ENCODE data around the gene AFF1. TPM values are rescaled to one million over a fixed set of nuclear protein-coding genes. Genes with fewer than 3 reads are reported as not detected.
"Not testable (repeated sequence)": the region's sequence is repeated elsewhere in the genome, so short reads cannot be mapped to it uniquely, and the experiment has no call there.

Gene AFF1
- total and polyA plus RNA-seq, 4 donors = 7.2 to 42.8 (median 21.5) TPM

DNA sequence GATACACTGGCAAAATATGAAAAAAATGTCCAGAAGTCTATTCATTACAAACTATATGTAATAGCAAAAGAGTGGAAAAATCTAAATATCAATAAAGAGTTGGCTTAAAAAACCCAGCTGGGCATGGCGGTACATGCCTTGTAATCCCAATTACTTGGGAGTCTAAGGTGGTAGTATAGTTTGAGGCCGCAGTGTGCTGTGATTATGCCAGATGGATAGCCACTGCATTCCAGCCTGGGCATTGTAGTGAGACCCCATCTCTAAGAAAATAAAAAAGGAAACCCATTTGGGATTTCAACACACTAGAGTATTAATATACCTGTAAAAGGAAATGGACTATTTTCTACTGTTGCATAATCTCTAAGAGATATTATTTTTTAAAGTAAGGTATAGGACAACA, 45.4 kb downstream of the AFF1 start (continued):
- TF ChIP-seq RAD21 (IDR thresholded peaks at IDR 0.05) = no peak
- TF ChIP-seq FOXA2 (IDR thresholded peaks at IDR 0.05) = no peak
- TF ChIP-seq, protein P1, sequence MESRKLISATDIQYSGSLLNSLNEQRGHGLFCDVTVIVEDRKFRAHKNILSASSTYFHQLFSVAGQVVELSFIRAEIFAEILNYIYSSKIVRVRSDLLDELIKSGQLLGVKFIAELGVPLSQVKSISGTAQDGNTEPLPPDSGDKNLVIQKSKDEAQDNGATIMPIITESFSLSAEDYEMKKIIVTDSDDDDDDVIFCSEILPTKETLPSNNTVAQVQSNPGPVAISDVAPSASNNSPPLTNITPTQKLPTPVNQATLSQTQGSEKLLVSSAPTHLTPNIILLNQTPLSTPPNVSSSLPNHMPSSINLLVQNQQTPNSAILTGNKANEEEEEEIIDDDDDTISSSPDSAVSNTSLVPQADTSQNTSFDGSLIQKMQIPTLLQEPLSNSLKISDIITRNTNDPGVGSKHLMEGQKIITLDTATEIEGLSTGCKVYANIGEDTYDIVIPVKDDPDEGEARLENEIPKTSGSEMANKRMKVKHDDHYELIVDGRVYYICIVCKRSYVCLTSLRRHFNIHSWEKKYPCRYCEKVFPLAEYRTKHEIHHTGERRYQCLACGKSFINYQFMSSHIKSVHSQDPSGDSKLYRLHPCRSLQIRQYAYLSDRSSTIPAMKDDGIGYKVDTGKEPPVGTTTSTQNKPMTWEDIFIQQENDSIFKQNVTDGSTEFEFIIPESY (IDR thresholded peaks at IDR 0.05) = no peak
- TF ChIP-seq GABPA (IDR thresholded peaks at IDR 0.05 in 1 of 2, conservative IDR thresholded peaks at IDR 0.05 in 1 of 2) = no peak

GRCh38 chr4:86981789-86982188, 47.0 kb downstream of the AFF1 start:
- H3K9me3 ChIP-seq (ENCODE audit: control insufficient read depth in 4 of 4, low read length in 3 of 4) = no peaks in the 10 kb centered on the region
- 79% methylated on average over 5 of the region's 5 CpGs for WGBS
- no peak overlapping the region for H3K4me3 ChIP-seq (ENCODE audit: low read depth in 1 of 3, low read length in 3 of 3)
- H3K4me1 ChIP-seq (ENCODE audit: control insufficient read depth in 4 of 4, insufficient read depth in 4 of 4, low read length in 3 of 4) = peaks cover 1 to 9% (median 6%) of the 10 kb centered on the region in 4 donors
- TF ChIP-seq HNF4A (conservative IDR thresholded peaks at IDR 0.05) (no peak), NR2F2 (IDR thresholded peaks at IDR 0.05) (no peak)
- TF ChIP-seq, protein P1 (IDR thresholded peaks at IDR 0.05) = no peak
- peak overlapping the region in 1 of 2 donors; percentile 16 for H3K27ac ChIP-seq (ENCODE audit: low read depth in 1 of 2, low read length in 2 of 2)
- no peaks in the 10 kb centered on the region for H3K27me3 ChIP-seq (ENCODE audit: control insufficient read depth in 4 of 4, insufficient read depth in 4 of 4, low read length in 3 of 4)
- H3K36me3 ChIP-seq (ENCODE audit: control insufficient read depth in 4 of 4, insufficient read depth in 3 of 4, low read depth in 1 of 4, low read length in 3 of 4) = no peaks in the 10 kb centered on the region
- H3K9ac ChIP-seq (ENCODE audit: low read depth in 1 of 2, low read length in 2 of 2) = no peak overlapping the region
- no peak for DNase-seq (ENCODE audit: low spot score)

GRCh38 chr4:86985852-86986251, 51.0 kb downstream of the AFF1 start:
- H3K27me3 ChIP-seq (ENCODE audit: control insufficient read depth in 4 of 4, insufficient read depth in 4 of 4, low read length in 3 of 4); H3K27ac ChIP-seq (ENCODE audit: low read depth in 1 of 2, low read length in 2 of 2); DNase-seq (ENCODE audit: low spot score); H3K4me1 ChIP-seq (ENCODE audit: control insufficient read depth in 4 of 4, insufficient read depth in 4 of 4, low read length in 3 of 4); H3K36me3 ChIP-seq (ENCODE audit: control insufficient read depth in 4 of 4, insufficient read depth in 3 of 4, low read depth in 1 of 4, low read length in 3 of 4); H3K9me3 ChIP-seq (ENCODE audit: control insufficient read depth in 4 of 4, low read length in 3 of 4); H3K4me3 ChIP-seq (ENCODE audit: low read depth in 1 of 3, low read length in 3 of 3); H3K9ac ChIP-seq (ENCODE audit: low read depth in 1 of 2, low read length in 2 of 2): not testable (repeated sequence)
- WGBS = 97% methylated on average over 5 of the region's 5 CpGs

DNA sequence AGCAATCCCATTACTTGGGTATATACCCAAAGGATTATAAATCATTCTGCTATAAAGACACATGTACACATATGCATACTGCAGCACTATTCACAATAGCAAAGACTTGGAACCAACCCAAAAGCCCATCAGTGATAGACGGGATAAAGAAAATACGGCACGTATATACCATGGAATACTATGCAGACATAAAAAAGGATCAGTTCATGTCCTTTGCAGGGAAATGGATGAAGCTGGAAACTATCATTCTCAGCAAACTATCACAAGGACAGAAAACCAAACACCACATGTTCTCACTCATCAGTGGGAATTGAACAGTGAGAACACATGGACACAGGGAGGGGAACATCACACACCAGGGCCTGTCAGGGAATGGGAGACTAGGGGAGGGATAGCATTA, 54.8 kb downstream of the AFF1 start:
- H3K4me3 ChIP-seq (ENCODE audit: low read depth in 1 of 3, low read length in 3 of 3); H3K27me3 ChIP-seq (ENCODE audit: control insufficient read depth in 4 of 4, insufficient read depth in 4 of 4, low read length in 3 of 4); H3K36me3 ChIP-seq (ENCODE audit: control insufficient read depth in 4 of 4, insufficient read depth in 3 of 4, low read depth in 1 of 4, low read length in 3 of 4); H3K9me3 ChIP-seq (ENCODE audit: control insufficient read depth in 4 of 4, low read length in 3 of 4); DNase-seq (ENCODE audit: low spot score); H3K9ac ChIP-seq (ENCODE audit: low read depth in 1 of 2, low read length in 2 of 2); H3K27ac ChIP-seq (ENCODE audit: low read depth in 1 of 2, low read length in 2 of 2): not testable (repeated sequence)
- 98% methylated on average over 3 of the region's 3 CpGs for WGBS
- H3K4me1 ChIP-seq (ENCODE audit: control insufficient read depth in 4 of 4, insufficient read depth in 4 of 4, low read length in 3 of 4) = peaks cover 8 to 15% (median 12%) of the 10 kb centered on the region in 4 donors

GRCh38 chr4:86990510-86990909, 55.7 kb downstream of the AFF1 start:
- Histone ChIP-seq H3K27me3 (ENCODE audit: control insufficient read depth in 4 of 4, insufficient read depth in 4 of 4, low read length in 3 of 4) (no peaks in the 10 kb centered on the region), H3K27ac (ENCODE audit: low read depth in 1 of 2, low read length in 2 of 2) (no peak overlapping the region), H3K4me3 (ENCODE audit: low read depth in 1 of 3, low read length in 3 of 3) (no peak overlapping the region), H3K4me1 (ENCODE audit: control insufficient read depth in 4 of 4, insufficient read depth in 4 of 4, low read length in 3 of 4) (peaks cover 10 to 19% (median 16%) of the 10 kb centered on the region in 4 donors), H3K9ac (ENCODE audit: low read depth in 1 of 2, low read length in 2 of 2) (no peak overlapping the region), H3K9me3 (ENCODE audit: control insufficient read depth in 4 of 4, low read length in 3 of 4) (no peaks in the 10 kb centered on the region), H3K36me3 (ENCODE audit: control insufficient read depth in 4 of 4, insufficient read depth in 3 of 4, low read depth in 1 of 4, low read length in 3 of 4) (no peaks in the 10 kb centered on the region)
- 99% methylated on average over 3 of the region's 3 CpGs for WGBS
- TF ChIP-seq CTCF (IDR thresholded peaks at IDR 0.05; ENCODE audit: low read depth, low read length, missing input control) (no peak), FOXA1 (IDR thresholded peaks at IDR 0.05) (no peak), YY1 (IDR thresholded peaks at IDR 0.05) (no peak), JUND (IDR thresholded peaks at IDR 0.05) (no peak), EGR1 (IDR thresholded peaks at IDR 0.05; ENCODE audit: low read depth in 2 of 2) (no peak)
- TF ChIP-seq, protein P2, sequence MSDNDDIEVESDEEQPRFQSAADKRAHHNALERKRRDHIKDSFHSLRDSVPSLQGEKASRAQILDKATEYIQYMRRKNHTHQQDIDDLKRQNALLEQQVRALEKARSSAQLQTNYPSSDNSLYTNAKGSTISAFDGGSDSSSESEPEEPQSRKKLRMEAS (IDR thresholded peaks at IDR 0.05) = no peak
- DNase-seq (ENCODE audit: low spot score) = no peak

Measured in liver (tissue), 9 donors.